GM18873 (cell line): Measurements from ENCODE around the gene NXN.
"Not testable (repeated sequence)": the region's sequence is repeated elsewhere in the genome, so short reads cannot be mapped to it uniquely, and the experiment has no call there.

ENCODE experiments used
- ATAC-seq: cut with Tn5 transposase; IDR thresholded peaks from one replicate; pipeline ENCODE4 v1.9.1; 2021; ENCODE audit warnings: mild to moderate bottlenecking, moderate library complexity, moderate number of reproducible peaks; ENCODE audit not compliant: unreplicated experiment, low FRiP score

Gene NXN

GRCh38 chr17:924711-925475 is 54.7 kb downstream of the NXN start:
- no peak for ATAC-seq

- not testable (repeated sequence) for ATAC-seq
Observed at GRCh38 chr17:924306-924705, 55.3 kb downstream of the NXN start.

DNA sequence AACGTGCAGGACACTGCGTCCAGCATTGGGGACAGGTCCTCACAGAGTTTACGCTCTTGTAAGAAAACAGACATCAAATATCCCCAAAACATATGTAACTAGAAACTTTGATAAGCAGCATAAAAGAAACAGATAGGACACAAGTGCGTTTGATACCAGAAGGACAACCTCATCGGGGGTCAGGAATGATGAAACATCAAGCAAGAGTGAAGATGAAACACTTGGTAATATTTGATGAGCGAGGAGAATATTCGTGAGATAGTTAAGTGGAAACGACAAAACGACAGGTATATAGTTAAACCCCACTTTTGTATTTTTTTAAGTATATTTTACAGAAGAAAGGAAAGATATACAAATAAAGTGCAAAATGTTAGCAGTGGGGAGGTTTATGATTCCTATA is 55.9 kb downstream of the NXN start:
- no peak for ATAC-seq

DNA sequence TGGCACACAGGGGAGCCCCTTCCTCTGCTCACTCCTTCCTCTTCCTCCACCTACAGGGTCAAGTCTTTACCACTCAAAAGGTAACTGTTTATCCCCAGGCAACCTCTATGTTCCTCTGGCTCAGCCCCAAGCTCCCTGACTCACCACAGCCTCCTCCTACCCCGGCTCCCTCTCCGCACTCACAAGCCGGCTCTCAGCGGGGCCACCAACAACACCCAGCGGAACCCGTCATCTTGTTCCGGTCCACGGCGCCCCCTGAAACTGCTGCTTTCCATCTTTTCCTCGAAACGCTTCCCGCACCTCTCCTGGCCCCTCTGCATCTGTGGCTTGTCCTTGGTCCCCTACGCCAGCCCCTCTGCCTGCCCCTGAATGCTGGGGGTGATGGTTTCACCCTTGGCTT is 58.4 kb downstream of the NXN start:
- ATAC-seq, result no peak

DNA sequence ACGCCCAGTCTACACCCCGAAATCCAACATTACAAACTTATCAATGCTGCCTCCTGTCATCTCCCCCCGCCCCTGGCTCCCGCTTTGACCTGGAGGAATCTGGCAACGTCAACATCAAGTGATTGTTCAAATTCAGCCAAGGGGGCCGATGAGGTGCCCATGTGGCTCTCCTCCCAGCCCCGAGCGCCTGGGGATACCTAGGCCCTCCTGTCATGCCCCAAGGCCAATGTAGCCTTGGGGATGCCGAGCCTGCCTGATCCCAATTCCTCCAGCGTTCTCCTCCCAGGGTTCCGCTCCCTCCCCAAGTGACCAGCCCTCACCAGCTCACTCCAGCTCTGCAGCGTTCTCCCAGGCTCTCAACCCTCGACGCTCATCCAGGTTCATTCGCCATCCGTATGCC is 59.4 kb downstream of the NXN start:
- no peak for ATAC-seq

DNA sequence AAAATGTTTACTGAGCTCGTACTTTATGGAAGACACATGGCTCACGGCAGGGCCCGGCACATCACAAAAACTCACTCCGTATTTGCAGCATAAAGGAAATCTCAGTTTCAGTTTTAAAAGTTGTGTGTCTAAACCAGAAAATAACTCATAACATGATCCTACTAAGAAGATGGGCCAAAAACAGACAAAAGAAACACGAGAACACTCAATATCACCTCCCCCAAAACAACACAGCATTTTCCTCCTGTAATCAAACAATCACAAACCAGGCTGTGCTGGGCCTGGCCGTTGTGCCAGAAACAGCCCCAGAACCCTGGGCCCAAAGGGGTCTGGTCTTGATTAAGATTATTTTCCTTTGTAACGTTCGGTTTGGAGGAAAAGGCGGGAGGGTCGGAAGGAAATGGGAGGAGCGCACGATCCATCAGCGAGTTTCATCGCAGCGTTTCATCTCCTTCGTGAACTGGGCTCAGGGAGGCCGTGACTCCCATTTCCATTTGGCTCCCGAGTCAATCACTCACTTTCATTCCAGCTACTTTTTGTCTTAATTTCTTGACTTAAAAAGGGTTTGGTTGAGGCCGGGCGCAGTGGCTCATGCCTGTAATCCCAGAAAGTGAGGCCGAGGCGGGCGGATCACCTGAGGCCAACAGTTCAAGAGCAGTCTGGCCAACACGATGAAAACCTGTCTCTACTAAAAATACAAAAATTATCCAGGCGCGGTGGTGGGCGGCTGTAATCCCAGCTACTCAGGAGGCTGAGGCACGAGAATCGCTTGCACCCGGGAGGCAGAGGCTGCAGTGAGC is 61.4 kb downstream of the NXN start:
- no peak for ATAC-seq

- ATAC-seq, result no peak
Observed at GRCh38 chr17:917391-917811, 62.2 kb downstream of the NXN start.

- no peak for ATAC-seq
Observed at GRCh38 chr17:916315-916714, 63.3 kb downstream of the NXN start.

- ATAC-seq, result no peak
Observed at GRCh38 chr17:915538-916201, 63.9 kb downstream of the NXN start.

- no peak for ATAC-seq
Observed at GRCh38 chr17:914561-914960, 65.0 kb downstream of the NXN start.

DNA sequence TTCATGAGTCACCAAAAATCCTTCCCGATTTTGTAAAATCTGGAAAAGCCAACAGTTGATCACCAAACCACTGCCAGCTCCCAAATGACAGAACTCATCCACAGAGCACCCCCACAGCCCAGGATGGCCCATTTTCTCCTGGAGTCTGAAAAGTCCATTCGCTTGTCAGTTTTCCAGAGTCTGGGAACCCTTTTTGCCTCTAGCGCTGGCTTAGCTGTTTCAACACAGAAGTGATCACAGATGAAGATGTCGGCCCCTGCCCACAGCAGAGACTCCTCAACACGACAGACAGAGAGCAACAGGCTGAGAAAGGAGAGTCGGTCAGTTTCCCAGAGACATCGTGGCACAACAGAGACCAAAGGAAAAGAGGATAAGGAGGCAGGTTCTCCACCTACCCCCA is 66.4 kb downstream of the NXN start:
- no peak for ATAC-seq

DNA sequence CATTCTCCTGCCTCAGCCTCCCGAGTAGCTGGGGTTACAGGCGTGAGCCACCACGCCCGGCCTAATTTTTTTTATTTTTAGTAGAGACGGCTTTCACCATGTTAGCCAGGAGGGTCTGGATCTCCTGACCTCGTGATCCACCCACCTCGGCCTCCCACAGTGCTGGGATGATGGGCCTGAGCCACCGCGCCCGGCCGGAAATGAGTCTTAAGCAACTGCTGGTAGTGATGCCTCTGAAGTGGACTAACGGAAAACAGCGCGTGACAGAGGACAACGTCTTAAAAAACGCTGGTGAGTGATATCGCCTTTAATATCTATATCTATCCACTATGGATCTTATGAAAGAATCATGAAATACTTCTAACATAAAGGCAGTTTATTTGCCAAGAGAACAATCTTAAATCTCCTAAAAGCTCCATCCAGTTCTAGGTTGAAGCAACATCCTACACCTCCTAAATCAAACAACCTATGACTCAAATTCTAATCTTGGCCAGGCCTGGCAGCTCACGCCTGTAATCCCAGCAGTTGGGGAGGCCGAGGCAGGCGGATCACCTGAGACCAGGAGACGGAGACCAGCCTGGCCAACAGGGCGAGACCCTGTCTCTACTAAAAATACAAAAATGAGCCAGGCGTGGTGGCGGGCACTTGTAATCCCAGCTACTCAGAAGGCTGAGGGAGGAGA is 69.8 kb downstream of the NXN start:
- ATAC-seq, result no peak

- no peak for ATAC-seq
Observed at GRCh38 chr17:907725-908124, 71.9 kb downstream of the NXN start.

DNA sequence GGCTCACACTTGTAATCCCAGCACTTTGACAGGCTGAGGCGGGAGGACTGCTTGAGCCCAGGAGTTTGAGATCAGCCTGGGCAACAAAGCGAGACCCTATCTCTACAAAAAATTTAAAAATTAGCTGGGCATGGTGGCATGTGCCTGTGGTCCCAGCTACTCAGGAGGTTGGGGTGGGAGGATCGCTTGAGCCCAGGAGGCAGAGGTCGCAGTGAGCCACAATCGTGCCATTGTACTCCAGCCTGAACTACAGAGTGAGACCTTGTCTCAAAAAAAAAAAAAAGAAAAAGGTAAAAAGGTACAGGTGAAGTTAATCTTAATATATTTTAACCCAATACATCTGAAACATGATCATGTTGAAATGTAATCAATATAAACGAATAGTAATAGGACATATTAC is 73.9 kb downstream of the NXN start:
- ATAC-seq, result not testable (repeated sequence)

GRCh38 chr17:903691-904481 is 75.7 kb downstream of the NXN start:
- ATAC-seq, result no peak

- ATAC-seq, result no peak
Observed at GRCh38 chr17:902463-902862, 77.1 kb downstream of the NXN start.

- ATAC-seq, result no peak
Observed at GRCh38 chr17:901964-902363, 77.6 kb downstream of the NXN start.

DNA sequence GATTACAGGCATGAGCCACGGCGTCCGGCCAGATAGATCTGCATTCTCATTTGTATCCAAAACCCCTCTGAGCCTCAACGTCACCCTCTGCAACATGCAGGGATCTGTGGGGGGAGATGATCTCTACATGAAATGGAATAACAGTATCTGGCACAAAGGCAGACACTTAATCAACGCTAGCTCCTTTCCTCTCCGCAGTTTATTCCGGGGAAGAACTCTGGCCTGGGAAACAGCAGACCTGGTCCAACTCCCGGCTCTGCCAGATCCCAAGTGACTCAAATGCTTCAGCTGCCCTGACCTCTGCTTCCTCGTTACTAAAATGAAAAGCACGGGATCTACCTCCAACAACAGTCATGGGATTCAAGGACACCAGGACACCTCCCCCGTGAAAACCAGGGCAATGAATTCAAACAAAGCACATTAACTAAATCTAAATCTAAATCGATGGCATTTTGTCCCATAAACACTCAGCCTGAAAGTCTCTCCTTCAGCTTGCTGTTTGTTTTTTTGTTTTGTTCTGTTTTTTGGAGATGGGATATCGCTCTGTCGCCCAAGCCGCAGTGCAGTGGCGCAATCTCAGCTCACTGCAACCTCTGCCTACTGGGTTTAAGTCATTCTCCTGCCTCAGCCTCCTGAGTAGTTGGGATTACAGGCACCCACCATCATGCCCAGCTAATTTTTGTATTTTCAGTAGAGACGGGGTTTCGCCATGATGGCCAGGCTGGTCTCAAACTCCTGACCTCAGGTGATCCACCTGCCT is 78.2 kb downstream of the NXN start:
- no peak for ATAC-seq

DNA sequence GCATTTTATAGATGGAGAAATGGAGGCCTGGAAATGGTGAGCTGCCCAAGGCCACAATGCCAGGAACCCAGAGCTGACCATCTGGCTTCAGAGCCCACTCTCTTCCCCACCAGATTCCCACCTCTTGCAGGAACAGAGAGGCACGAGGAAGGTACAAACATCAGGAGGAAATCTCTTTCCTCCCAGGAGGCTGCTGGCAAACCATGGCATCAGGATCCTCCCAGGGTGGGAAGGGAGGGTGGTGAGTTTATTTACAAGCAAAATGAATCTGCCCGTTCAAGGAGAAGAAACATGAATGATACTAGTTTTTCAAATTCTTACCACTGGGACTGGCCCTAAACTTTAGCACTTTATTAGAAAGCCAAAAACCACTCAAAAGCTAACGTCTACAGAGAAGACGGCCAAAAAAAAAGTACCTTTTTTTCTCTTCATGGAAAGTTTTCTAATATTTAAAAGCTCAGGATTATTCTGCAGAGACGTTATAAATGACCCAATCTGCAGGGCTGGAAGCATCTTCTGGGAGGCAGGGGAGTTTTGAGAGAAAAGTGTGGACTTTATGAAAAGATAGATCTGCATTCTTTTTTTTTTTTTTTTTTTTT is 79.1 kb downstream of the NXN start:
- ATAC-seq, result no peak
